Thoracic aorta (tissue), 2 donors: ENCODE data around the gene NELL1. TPM values are rescaled to one million over a fixed set of nuclear protein-coding genes. Genes with fewer than 3 reads are reported as not detected.

Experiments used
- ATAC-seq: fragments of 150-250 bp; one replicate; pipeline ENCODE4 v1.8.0; 2017; ENCODE audit warnings: low read depth; ENCODE audit not compliant: insufficient number of reproducible peaks, low FRiP score
- DNase-seq: peaks from one replicate; pipeline ENCODE4 v3.0.0-alpha.2; 2020; ENCODE audit warnings: low spot score
- H3K27ac ChIP-seq, 2 donors: fragments of 200-600 bp; sonication (generic); 1 replicate in 1 of 2; 2 replicates in 1 of 2; pipeline ENCODE4 v1.5.1; 2016; ENCODE audit warnings: mild to moderate bottlenecking in 2 of 2, moderate library complexity in 2 of 2
- H3K27me3 ChIP-seq: fragments of 200-600 bp; sonication (generic); replicated peaks from 2 replicates; pipeline ENCODE4 v1.6.0; 2016; ENCODE audit warnings: mild to moderate bottlenecking; ENCODE audit not compliant: insufficient read depth
- H3K36me3 ChIP-seq: fragments of 200-600 bp; sonication (generic); one replicate; pipeline ENCODE4 v1.5.1; 2016
- H3K4me1 ChIP-seq, 2 donors: fragments of 200-600 bp; sonication (generic); 1 replicate in 1 of 2; 2 replicates in 1 of 2; pipeline versions ENCODE4 v1.5.1 to v1.6.0; 2016; ENCODE audit warnings: low read depth in 2 of 2, mild to moderate bottlenecking in 1 of 2; ENCODE audit not compliant: control insufficient read depth in 1 of 2
- H3K4me3 ChIP-seq: fragments of 200-600 bp; sonication (generic); 2 replicates; pipeline ENCODE4 v1.5.1; 2016; ENCODE audit warnings: mild to moderate bottlenecking
- H3K9me3 ChIP-seq: fragments of 200-600 bp; sonication (generic); 2 replicates; pipeline ENCODE4 v1.5.1; 2016
- CTCF ChIP-seq: fragments of 200-600 bp; sonication (generic); IDR thresholded peaks from one replicate; pipeline ENCODE4 v1.5.1; 2019; ENCODE audit warnings: antibody characterized with exemption
- total RNA-seq, 2 donors: library from RNA; depleted of rRNA; stranded (reverse); fragments of >200 nt; gene quantifications; one replicate each; pipeline versions ENCODE4 v1.1.0 to v1.2.3, GENCODE V29; 2016

The NELL1 gene
- total RNA-seq, 2 donors from 2014 or later: 0.78 TPM; not detected in 1

GRCh38 chr11:21343204-21343603, 673.8 kb downstream of the NELL1 start:
- TF ChIP-seq CTCF: no peak
- no peak for ATAC-seq
- no peak for DNase-seq
- H3K36me3 ChIP-seq: no peaks in the 10 kb centered on the region
- no peak overlapping the region for H3K27ac ChIP-seq
- H3K4me3 ChIP-seq: no peak overlapping the region
- no peaks in the 10 kb centered on the region for H3K9me3 ChIP-seq
- H3K4me1 ChIP-seq: no peaks in the 10 kb centered on the region
- H3K27me3 ChIP-seq: no peaks in the 10 kb centered on the region

- TF ChIP-seq CTCF: no peak
- Histone ChIP-seq H3K27me3 (no peaks in the 10 kb centered on the region), H3K36me3 (no peaks in the 10 kb centered on the region), H3K4me3 (no peak overlapping the region), H3K9me3 (no peaks in the 10 kb centered on the region), H3K27ac (no peak overlapping the region), H3K4me1 (no peaks in the 10 kb centered on the region)
- ATAC-seq (no peak), DNase-seq (no peak)
Measured at GRCh38 chr11:21346361-21346760, 677.0 kb downstream of the NELL1 start.

GRCh38 chr11:21350613-21351012, 681.2 kb downstream of the NELL1 start:
- ATAC-seq (no peak), DNase-seq (no peak)
- Histone ChIP-seq H3K27ac (no peak overlapping the region), H3K4me3 (no peak overlapping the region), H3K27me3 (no peaks in the 10 kb centered on the region), H3K36me3 (no peaks in the 10 kb centered on the region), H3K4me1 (no peaks in the 10 kb centered on the region), H3K9me3 (no peaks in the 10 kb centered on the region)
- no peak for TF ChIP-seq CTCF

- DNase-seq: no peak
- Histone ChIP-seq H3K27me3 (no peaks in the 10 kb centered on the region), H3K4me3 (no peak overlapping the region), H3K27ac (no peak overlapping the region), H3K9me3 (no peaks in the 10 kb centered on the region), H3K36me3 (no peaks in the 10 kb centered on the region), H3K4me1 (no peaks in the 10 kb centered on the region)
- no peak for TF ChIP-seq CTCF
- ATAC-seq: no peak
Measured at GRCh38 chr11:21353425-21353824, 684.0 kb downstream of the NELL1 start.

- Histone ChIP-seq H3K27ac (no peak overlapping the region), H3K4me3 (no peak overlapping the region), H3K27me3 (no peaks in the 10 kb centered on the region), H3K36me3 (no peaks in the 10 kb centered on the region), H3K9me3 (no peaks in the 10 kb centered on the region), H3K4me1 (no peaks in the 10 kb centered on the region)
- TF ChIP-seq CTCF: no peak
- ATAC-seq (no peak), DNase-seq (no peak)
Measured at GRCh38 chr11:21364866-21365624, 695.7 kb downstream of the NELL1 start.
